ENCODE data around the gene NSFL1C. TPM values are rescaled to one million over a fixed set of nuclear protein-coding genes. Genes with fewer than 3 reads are reported as not detected.
"Not testable (repeated sequence)": the region's sequence is repeated elsewhere in the genome, so short reads cannot be mapped to it uniquely, and the experiment has no call there.

NSFL1C gene
- total and polyA plus RNA-seq, 2 experiments from 2014 or later = 46.2 to 102 TPM

- H3K36me3 ChIP-seq = no peaks in the 10 kb centered on the region
- no peak for TF ChIP-seq CTCF (IDR thresholded peaks at IDR 0.05; ENCODE audit: low read depth, low read length)
- H3K9me3 ChIP-seq (ENCODE audit: low read depth) = no peaks in the 10 kb centered on the region
- H3K4me1 ChIP-seq (ENCODE audit: low read depth) = no peaks in the 10 kb centered on the region
- DNase-seq (ENCODE audit: low read depth in 1 of 2, low spot score in 1 of 2) = no peak
- H3K4me3 ChIP-seq = no peak overlapping the region
- H3K27me3 ChIP-seq = peaks cover 31% of the 10 kb centered on the region
- H3K27ac ChIP-seq = no peak overlapping the region
These were observed 39.2 kb upstream of the NSFL1C start for GRCh38 chr20:1505871-1506270.

- Histone ChIP-seq H3K27ac (no peak overlapping the region), H3K9me3 (ENCODE audit: low read depth) (no peaks in the 10 kb centered on the region), H3K36me3 (no peaks in the 10 kb centered on the region), H3K4me1 (ENCODE audit: low read depth) (no peaks in the 10 kb centered on the region), H3K27me3 (peaks cover 27% of the 10 kb centered on the region), H3K4me3 (no peak overlapping the region)
- TF ChIP-seq CTCF (IDR thresholded peaks at IDR 0.05; ENCODE audit: low read depth, low read length) = no peak
- DNase-seq (ENCODE audit: low read depth in 1 of 2, low spot score in 1 of 2) = no peak
These were observed 38.7 kb upstream of the NSFL1C start for GRCh38 chr20:1505361-1505760.

GRCh38 chr20:1503564-1504227 lies 37.0 kb upstream of the NSFL1C start:
- no peak overlapping the region for H3K4me3 ChIP-seq
- peak; percentile 83 to 92 for DNase-seq (ENCODE audit: low read depth in 1 of 2, low spot score in 1 of 2)
- H3K27ac ChIP-seq = no peak overlapping the region
- H3K9me3 ChIP-seq (ENCODE audit: low read depth) = no peaks in the 10 kb centered on the region
- no peaks in the 10 kb centered on the region for H3K36me3 ChIP-seq
- no peaks in the 10 kb centered on the region for H3K4me1 ChIP-seq (ENCODE audit: low read depth)
- peaks cover 21% of the 10 kb centered on the region for H3K27me3 ChIP-seq
- peak; percentile 100 for TF ChIP-seq CTCF (IDR thresholded peaks at IDR 0.05; ENCODE audit: low read depth, low read length)

GRCh38 chr20:1500496-1500895 lies 33.8 kb upstream of the NSFL1C start:
- Histone ChIP-seq H3K27me3 (peaks cover 7% of the 10 kb centered on the region), H3K9me3 (ENCODE audit: low read depth) (no peaks in the 10 kb centered on the region), H3K4me1 (ENCODE audit: low read depth) (no peaks in the 10 kb centered on the region), H3K4me3 (no peak overlapping the region), H3K27ac (peak overlapping the region; percentile 78), H3K36me3 (no peaks in the 10 kb centered on the region)
- TF ChIP-seq CTCF (IDR thresholded peaks at IDR 0.05; ENCODE audit: low read depth, low read length) = no peak
- DNase-seq (ENCODE audit: low read depth in 1 of 2, low spot score in 1 of 2) = peak; percentile 14 to 43

- Histone ChIP-seq H3K4me3 (no peak overlapping the region), H3K4me1 (ENCODE audit: low read depth) (no peaks in the 10 kb centered on the region), H3K27me3 (no peaks in the 10 kb centered on the region), H3K27ac (peak overlapping the region; percentile 50), H3K9me3 (ENCODE audit: low read depth) (no peaks in the 10 kb centered on the region), H3K36me3 (no peaks in the 10 kb centered on the region)
- TF ChIP-seq CTCF (IDR thresholded peaks at IDR 0.05; ENCODE audit: low read depth, low read length) = no peak
- DNase-seq (ENCODE audit: low read depth in 1 of 2, low spot score in 1 of 2) = no peak
These were observed 33.1 kb upstream of the NSFL1C start for GRCh38 chr20:1499528-1500420.

GRCh38 chr20:1497371-1497770 lies 30.7 kb upstream of the NSFL1C start:
- H3K4me1 ChIP-seq (ENCODE audit: low read depth); H3K27ac ChIP-seq; H3K9me3 ChIP-seq (ENCODE audit: low read depth); DNase-seq (ENCODE audit: low read depth in 1 of 2, low spot score in 1 of 2); H3K36me3 ChIP-seq; H3K4me3 ChIP-seq; H3K27me3 ChIP-seq: not testable (repeated sequence)

Measured in cardiac muscle cell (in vitro differentiated cells and primary cell).